ENCODE measurements around the gene SEC14L1.

Gene SEC14L1

GRCh38 chr17:77231076-77231871 lies 90.5 kb downstream of the SEC14L1 start:
- H3K36me3 ChIP-seq (ENCODE audit: insufficient read depth), result no peaks in the 10 kb centered on the region
- TF ChIP-seq CTCF (conservative IDR thresholded peaks at IDR 0.05; ENCODE audit: low read depth, low read length), result no peak
- no peak overlapping the region for H3K4me3 ChIP-seq (IDR thresholded peaks at IDR 0.05; ENCODE audit: insufficient read depth, low read depth, low read length)
- no peak overlapping the region for H3K4me2 ChIP-seq
- H3K79me2 ChIP-seq (ENCODE audit: insufficient read depth, low read depth), result no peaks in the 10 kb centered on the region
- H3K9ac ChIP-seq, result no peak overlapping the region
- no peak overlapping the region for H2AFZ ChIP-seq (ENCODE audit: low read depth)
- peaks cover 4% of the 10 kb centered on the region for H3K4me1 ChIP-seq (ENCODE audit: low read depth, poor library complexity, severe bottlenecking)
- H4K20me1 ChIP-seq (ENCODE audit: insufficient read depth), result no peaks in the 10 kb centered on the region
- no peak overlapping the region for H3K27ac ChIP-seq
- no peaks in the 10 kb centered on the region for H3K27me3 ChIP-seq (ENCODE audit: insufficient read depth, low read depth)

GRCh38 chr17:77233127-77233526 lies 92.4 kb downstream of the SEC14L1 start:
- no peak overlapping the region for H3K9ac ChIP-seq
- no peaks in the 10 kb centered on the region for H4K20me1 ChIP-seq (ENCODE audit: insufficient read depth)
- H3K4me2 ChIP-seq, result no peak overlapping the region
- H3K27me3 ChIP-seq (ENCODE audit: insufficient read depth, low read depth), result no peaks in the 10 kb centered on the region
- no peak overlapping the region for H2AFZ ChIP-seq (ENCODE audit: low read depth)
- no peak overlapping the region for H3K4me3 ChIP-seq (IDR thresholded peaks at IDR 0.05; ENCODE audit: insufficient read depth, low read depth, low read length)
- peaks cover 4% of the 10 kb centered on the region for H3K4me1 ChIP-seq (ENCODE audit: low read depth, poor library complexity, severe bottlenecking)
- no peak for TF ChIP-seq CTCF (conservative IDR thresholded peaks at IDR 0.05; ENCODE audit: low read depth, low read length)
- no peaks in the 10 kb centered on the region for H3K36me3 ChIP-seq (ENCODE audit: insufficient read depth)
- no peaks in the 10 kb centered on the region for H3K79me2 ChIP-seq (ENCODE audit: insufficient read depth, low read depth)
- no peak overlapping the region for H3K27ac ChIP-seq

GRCh38 chr17:77233635-77234334 lies 93.0 kb downstream of the SEC14L1 start:
- Histone ChIP-seq H4K20me1 (ENCODE audit: insufficient read depth) (no peaks in the 10 kb centered on the region), H3K27ac (no peak overlapping the region), H3K27me3 (ENCODE audit: insufficient read depth, low read depth) (no peaks in the 10 kb centered on the region), H3K79me2 (ENCODE audit: insufficient read depth, low read depth) (no peaks in the 10 kb centered on the region), H2AFZ (ENCODE audit: low read depth) (no peak overlapping the region), H3K9ac (no peak overlapping the region), H3K4me1 (ENCODE audit: low read depth, poor library complexity, severe bottlenecking) (peaks cover 4% of the 10 kb centered on the region), H3K4me2 (no peak overlapping the region), H3K36me3 (ENCODE audit: insufficient read depth) (no peaks in the 10 kb centered on the region), H3K4me3 (IDR thresholded peaks at IDR 0.05; ENCODE audit: insufficient read depth, low read depth, low read length) (no peak overlapping the region)
- no peak for TF ChIP-seq CTCF (conservative IDR thresholded peaks at IDR 0.05; ENCODE audit: low read depth, low read length)

GRCh38 chr17:77234695-77235094 lies 93.9 kb downstream of the SEC14L1 start:
- Histone ChIP-seq H3K36me3 (ENCODE audit: insufficient read depth) (no peaks in the 10 kb centered on the region), H3K4me2 (no peak overlapping the region), H3K27ac (no peak overlapping the region), H3K4me3 (IDR thresholded peaks at IDR 0.05; ENCODE audit: insufficient read depth, low read depth, low read length) (no peak overlapping the region), H3K27me3 (ENCODE audit: insufficient read depth, low read depth) (no peaks in the 10 kb centered on the region), H2AFZ (ENCODE audit: low read depth) (no peak overlapping the region), H3K4me1 (ENCODE audit: low read depth, poor library complexity, severe bottlenecking) (peaks cover 4% of the 10 kb centered on the region), H3K79me2 (ENCODE audit: insufficient read depth, low read depth) (no peaks in the 10 kb centered on the region), H3K9ac (no peak overlapping the region), H4K20me1 (ENCODE audit: insufficient read depth) (no peaks in the 10 kb centered on the region)
- no peak for TF ChIP-seq CTCF (conservative IDR thresholded peaks at IDR 0.05; ENCODE audit: low read depth, low read length)
